Stimulated activated CD4-positive, alpha-beta T cell treated with anti-CD3 and anti-CD28 coated beads, Interleukin-1b, Interleukin-23, amount 100 ng/mL, for 48 hours (primary cell): ENCODE results near the gene TNFAIP2.

Experiments
- DNase-seq: peaks from one replicate; pipeline ENCODE4 v3.0.0-alpha.2; 2020

Gene TNFAIP2

DNA sequence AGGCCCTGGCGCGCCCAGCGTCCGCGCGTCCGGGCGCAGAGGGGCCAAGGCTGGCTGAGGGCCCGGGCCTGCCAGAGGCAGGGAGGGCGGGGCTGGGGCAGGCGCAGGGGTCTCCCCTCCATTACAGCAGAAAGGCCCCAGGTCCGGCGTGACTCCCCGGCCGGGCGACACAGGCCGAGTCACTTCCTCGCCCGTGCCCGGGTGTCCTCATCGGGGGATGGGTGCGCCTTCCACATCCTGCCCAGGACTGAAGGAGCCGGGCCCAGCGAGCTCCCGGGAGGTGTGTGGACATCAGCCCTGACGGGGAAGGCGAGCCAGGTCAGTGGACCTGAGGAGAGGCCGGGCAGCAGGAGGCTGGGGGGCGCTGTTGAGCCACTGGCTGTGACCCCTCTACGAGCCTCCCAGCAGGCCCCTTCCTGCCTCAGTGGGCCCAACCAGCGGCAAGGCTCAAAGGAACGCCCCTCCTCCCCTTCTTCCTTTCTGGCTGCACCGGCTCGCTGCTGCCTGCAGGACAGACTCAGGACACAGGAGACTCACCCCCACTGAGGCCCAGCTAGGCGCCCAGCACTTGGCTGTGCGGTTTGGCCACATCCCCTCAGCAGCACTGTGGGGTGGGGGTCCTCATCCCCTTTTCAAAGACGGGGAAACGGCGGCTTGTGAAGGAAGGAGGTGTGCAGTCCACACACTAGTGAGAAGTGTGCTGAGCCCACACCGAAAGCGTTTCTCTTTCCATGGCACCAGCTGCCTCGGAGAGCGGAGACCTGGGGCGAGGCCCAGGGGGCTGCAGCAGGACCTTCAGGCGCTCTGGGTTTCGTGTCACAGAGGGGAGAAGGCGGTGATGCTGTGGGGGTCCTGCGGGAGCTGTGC lies 606 bp downstream of the TNFAIP2 start:
- DNase-seq: no peak

DNA sequence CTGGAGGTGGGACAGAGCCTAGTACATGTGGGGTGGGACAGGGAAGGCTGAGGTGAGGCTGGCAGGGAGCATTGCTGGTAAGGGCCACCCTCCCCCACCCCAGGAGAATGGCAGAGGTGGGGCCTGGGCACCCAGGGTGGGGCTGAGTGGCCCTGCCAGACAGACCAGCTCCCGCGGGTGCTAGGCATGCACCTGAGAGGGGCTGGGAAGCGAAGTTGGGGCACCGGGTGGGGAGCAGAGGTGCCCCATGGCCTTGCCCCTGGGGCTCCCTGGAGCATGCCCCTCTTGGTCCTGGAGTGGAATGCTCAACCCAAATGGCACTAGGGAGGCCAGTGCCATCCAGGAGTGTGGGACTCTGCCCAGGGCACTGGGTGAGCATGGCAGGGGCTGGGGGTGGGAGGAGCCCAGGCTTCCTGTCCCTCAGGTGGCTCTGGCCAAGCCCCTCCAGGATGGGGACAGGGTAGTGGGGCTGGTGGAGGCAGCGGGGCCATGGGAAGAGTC lies 1.3 kb downstream of the TNFAIP2 start:
- DNase-seq: no peak

DNA sequence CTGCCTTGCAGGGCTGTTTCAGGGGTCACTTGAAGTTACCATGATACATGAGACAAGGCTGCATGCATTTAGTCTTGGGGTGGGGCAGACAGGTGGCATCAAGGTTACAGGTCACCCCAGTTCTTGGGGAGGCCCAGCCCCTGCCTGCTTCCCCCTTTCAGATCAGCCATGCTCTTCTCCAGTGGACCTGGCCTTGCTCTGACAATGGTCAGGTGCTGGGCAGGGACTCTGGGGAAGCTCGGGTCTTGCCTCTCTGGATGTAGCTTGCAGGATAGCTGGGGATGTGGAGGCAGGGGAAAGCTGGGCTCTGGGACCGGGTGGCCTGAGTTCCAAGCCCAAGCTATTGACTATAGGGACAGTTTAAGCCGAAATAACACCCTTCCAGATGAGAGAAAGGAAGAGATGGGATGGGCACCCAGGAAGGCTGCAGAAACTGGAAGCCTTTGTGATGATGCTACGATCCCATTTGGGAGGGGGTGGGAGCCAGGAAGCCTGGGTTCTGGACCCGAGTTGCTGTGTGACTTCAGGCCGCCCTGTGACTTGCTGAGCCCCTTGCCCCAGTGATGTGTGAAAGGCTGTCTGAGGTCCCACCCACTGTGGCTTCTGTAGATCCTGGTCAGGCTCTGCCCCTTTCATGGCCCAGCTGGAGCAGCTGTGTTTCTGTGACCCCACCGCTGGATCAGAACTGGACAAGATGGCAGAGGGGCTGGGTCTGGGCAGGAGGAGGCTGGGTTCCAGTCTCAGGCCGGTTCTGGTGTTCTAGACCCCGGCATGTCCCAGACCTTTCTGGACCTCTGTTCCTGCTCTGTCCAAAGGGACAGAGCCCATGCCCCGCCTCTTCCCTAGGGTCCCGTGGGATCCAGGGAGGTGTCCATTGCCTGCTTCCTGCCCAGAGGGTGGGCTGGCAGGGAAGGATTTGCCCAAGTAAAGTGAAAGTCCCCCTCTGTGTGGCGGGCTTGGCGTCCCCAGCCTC lies 2.1 kb downstream of the TNFAIP2 start:
- DNase-seq: no peak

DNA sequence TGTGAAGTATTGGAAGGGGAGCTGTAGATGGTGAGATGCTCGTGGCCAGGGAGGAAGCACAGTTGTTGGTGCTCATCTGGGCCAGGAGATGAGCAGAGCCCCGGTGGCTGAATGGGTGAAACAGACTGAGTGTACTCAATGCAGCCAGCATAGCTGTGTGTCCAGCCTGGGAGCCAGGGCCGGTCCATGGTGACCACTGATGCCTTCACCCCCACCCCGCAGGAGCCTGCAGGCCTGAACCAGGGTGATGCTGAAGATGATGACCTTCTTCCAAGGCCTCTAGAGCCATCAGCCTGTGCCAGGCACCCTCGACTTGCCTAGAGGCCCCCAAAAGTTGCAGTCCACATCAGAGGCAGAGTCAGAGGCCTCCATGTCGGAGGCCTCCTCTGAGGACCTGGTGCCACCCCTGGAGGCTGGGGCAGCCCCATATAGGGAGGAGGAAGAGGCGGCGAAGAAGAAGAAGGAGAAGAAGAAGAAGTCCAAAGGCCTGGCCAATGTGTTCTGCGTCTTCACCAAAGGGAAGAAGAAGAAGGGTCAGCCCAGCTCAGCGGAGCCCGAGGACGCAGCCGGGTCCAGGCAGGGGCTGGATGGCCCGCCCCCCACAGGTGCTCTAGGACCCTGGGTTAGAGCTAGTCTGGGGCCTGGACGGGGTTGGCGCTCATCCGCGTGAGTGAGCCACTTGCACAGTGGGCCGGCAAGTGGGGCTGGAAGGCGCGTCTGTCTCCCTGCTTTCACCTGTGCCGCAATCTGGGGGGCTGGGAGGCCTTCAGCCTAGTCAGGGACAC lies 3.0 kb downstream of the TNFAIP2 start:
- DNase-seq: no peak

DNA sequence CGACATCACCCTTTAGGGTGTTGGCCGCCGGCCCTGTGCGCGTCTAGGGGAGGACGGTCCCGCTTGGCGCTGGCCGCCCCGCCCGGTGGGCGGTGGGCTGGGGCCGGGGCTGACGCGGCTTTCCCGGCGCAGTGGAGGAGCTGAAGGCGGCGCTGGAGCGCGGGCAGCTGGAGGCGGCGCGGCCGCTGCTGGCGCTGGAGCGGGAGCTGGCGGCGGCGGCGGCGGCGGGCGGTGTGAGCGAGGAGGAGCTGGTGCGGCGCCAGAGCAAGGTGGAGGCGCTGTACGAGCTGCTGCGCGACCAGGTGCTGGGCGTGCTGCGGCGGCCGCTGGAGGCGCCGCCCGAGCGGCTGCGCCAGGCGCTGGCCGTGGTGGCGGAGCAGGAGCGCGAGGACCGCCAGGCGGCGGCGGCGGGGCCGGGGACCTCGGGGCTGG lies 3.6 kb downstream of the TNFAIP2 start:
- no peak for DNase-seq

DNA sequence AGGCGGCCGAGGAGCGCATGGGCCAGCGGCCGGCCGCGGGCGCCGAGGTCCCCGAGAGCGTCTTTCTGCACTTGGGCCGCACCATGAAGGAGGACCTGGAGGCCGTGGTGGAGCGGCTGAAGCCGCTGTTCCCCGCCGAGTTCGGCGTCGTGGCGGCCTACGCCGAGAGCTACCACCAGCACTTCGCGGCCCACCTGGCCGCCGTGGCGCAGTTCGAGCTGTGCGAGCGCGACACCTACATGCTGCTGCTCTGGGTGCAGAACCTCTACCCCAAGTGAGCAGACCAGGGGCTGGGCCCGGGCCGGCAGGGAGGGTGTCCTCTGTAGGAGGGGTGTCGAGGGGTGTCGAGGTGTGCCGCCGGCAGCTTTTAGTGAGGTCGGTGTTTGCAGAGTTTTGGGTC lies 4.1 kb downstream of the TNFAIP2 start:
- no peak for DNase-seq

DNA sequence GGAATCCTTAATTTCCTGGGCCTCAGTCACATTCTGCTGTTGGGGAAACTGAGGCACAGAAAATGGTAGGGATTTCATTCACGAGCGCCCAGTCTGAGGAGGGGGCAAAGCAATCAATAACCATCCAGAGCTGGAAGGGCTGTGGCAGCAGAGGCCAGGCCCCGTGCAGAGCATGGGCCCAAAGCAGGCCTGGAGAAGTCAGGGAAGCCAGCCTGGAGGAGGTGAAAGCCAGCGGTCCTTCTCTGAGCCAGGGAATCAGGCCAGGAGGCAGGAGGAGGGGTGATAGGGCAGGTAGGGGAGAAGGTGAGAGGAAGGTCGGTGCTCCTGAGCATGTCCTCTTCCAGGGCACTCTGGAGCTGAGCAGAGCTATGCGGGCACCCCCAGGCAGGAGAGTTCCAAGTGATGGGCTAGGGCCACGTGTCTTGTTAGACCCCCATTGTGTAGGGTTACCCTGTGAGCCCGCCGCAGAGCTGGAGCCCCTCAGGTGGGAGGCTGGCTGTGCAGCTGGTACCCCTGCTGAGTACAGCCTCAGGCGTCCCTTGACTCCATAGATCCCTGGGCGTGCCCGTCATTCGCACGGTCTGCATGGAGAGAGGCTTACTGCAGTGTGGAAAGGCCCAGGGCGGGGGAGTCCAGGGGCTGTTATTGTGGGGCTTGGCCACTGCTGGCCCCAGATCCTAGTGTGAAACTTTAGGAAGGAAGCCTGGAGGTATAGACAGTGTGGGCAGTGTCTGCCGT lies 4.8 kb downstream of the TNFAIP2 start:
- no peak for DNase-seq

DNA sequence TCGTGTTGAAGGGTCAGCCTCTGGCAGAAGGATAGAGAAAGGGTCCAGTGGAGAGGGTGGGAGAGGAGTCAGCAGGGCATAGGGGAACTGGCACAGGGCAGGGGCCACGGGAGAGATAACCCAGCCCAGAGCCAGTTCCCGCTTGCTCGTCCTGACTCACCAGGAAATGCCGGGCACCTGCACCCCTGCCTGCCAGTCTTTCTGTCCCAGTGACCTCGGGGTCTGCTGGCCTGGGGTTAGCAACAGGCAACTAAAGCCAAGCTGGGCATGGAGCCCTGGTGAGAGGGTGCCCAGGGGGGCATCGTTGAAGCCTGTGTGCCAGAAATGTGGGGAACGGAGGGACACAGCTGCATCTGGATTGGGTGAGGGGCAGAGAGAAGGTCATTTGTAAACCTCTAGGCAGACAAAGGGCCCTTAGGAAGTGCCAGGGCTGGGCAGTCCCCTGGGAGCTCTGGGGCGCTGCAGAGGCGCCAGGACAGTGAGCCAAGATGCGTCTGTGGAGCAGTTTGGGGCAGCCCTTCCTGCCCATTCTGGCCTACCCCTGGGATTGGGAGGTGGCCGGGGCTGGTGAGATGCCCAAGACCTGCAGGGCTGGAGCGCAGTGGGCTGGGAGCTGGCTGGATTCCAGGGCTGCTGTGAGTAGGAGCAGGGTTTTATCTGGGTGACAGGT lies 5.5 kb downstream of the TNFAIP2 start:
- no peak for DNase-seq

DNA sequence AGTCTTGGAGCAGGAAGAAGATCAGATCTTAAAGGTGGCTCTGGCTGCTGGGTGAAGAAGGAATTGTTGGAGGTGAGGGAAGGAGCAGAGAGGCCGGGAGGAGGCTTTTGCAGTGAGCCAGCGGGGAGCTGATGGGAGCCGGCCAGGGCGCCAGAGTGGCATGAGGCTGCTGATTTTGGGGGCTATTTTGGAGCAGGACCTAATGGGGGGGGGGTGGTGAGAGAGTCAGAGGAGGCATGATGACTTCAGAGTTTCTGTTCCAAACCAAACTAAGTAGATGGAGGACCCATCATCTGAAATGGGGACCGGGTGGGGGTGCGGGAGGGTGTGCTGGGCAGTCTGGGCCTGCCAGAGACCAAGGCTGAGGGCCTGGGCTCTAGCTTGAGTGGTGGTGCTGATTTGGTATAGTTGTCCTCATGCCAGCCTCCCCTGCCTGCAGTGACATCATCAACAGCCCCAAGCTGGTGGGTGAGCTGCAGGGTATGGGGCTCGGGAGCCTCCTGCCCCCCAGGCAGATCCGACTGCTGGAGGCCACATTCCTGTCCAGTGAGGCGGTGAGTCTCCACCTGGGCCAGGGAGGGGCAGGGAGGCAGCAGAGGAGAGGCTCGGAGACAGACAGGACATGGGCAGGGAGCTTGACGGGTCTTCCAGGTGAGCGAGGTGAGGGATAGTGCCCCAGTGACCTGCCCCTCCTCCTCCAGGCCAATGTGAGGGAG lies 6.2 kb downstream of the TNFAIP2 start:
- no peak for DNase-seq

DNA sequence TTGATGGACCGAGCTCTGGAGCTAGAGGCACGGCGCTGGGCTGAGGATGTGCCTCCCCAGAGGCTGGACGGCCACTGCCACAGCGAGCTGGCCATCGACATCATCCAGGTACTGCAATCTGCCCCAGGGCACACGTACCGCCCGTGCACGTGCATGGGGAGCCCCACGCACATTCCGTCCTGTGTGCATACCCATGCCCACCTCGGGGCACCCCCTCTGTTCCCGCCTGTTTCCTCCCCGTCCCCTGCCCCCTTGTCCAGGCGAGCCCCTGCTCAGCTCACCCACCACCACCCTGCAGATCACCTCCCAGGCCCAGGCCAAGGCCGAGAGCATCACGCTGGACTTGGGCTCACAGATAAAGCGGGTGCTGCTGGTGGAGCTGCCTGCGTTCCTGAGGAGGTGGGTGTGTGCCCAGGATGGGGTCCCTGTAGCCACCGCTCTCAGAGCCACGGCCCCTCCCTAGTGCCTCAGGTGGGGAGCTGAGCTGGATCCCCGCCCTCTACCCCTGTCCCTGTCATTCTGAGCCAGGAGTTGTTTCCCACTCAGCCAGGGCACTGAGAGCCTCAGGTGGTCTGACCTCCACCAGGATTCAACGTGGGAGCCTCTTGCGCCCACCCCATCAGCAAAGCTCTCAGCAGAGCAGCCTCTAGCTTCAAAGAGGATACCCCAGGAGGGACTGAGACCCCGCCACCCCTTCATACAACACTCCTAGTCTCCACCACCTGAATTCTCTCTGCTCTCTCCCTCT lies 6.9 kb downstream of the TNFAIP2 start:
- no peak for DNase-seq

DNA sequence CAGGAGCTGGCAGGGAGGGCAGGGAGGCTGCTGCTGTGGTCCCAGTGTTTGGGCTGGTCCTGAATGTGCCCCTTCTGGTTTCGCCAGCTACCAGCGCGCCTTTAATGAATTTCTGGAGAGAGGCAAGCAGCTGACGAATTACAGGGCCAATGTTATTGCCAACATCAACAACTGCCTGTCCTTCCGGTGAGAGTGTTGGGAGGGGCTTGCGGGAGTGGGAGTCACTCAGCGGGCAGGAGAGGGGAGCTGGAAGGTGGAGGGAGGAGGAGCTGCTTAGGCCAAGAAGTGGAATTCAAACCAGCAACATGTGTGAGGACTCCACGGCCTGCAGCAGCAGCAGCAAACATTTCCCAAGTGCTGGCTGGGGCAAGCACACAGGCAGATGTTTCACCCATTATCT lies 7.7 kb downstream of the TNFAIP2 start:
- no peak for DNase-seq

DNA sequence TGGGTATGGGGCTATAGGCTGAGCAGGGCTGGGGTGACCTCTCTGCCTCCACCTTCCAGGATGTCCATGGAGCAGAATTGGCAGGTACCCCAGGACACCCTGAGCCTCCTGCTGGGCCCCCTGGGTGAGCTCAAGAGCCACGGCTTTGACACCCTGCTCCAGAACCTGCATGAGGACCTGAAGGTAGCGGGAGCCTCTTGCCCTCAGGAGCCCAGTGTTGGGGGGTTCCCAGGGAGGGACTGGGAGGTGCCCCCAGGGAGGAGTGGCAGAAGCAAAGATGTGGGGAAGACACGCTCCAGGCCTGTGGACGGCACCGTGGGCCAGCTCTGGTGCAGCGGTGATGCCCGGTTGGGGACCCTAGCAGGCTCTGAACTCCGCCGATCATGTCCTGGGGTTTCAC lies 8.3 kb downstream of the TNFAIP2 start:
- no peak for DNase-seq

DNA sequence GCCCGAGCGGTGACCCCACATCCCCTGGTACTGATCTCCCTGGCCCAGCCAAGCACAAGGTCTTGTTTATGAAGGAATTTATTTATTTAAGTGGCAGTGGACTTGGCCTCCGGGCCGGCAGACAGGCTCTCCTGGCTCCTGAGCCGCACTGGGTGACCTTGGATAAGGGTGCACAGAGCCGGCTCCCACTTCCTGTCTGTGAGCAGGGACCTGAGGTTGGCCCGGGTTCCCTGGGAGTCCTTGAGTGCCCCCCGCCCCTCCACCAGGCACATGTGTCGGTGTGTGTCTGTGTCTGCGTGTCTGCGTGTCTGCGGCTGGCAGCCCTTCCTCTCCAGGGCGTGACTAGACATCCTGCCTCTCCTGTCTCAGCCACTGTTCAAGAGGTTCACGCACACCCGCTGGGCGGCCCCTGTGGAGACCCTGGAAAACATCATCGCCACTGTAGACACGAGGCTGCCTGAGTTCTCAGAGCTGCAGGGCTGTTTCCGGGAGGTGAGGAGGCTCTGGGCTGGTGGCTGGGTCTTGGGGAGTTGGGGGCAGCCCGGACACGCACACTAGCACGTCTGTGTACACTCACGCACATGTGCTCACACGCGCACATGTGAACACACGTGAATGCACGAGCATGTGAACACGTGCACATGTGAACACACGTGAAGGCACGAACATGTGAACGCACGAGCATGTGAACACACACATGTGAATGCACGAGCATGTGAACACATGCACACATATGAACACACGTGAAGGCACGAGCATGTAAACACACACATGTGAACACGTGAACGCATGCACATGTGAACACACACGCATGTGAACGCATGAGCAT lies 9.3 kb downstream of the TNFAIP2 start:
- DNase-seq: no peak

DNA sequence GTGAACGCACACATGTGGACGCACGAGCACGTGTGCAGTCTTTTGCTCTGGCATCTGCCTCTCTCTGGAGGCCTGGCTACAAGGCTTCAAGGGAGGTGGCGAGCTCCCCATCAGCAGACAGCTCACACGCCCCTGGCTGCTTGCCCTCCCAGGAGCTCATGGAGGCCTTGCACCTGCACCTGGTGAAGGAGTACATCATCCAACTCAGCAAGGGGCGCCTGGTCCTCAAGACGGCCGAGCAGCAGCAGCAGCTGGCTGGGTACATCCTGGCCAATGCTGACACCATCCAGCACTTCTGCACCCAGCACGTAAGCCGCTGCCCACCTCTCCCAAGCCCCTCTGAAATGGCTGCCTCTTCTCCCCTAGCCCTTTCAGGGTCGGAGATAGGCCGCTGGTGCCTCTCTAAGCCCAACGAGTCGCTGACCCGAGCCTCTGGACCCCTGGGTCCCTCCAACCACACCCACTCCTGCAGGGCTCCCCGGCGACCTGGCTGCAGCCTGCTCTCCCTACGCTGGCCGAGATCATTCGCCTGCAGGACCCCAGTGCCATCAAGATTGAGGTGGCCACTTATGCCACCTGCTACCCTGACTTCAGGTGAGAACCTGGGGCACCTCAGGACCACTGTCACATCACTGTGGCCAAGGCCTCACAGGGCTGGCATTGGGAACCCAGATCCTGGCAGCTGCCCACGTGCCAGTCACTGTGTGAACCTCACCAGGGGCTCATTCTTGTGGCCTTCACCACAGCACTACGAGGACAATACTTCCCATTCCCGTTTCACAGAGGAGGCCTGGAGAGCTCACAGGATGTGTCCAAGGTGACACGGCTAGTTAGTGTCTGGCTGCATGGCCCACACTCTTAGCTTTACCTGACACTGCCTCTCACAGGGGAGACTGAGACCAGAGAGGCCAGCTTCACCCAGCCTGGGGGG lies 10.2 kb downstream of the TNFAIP2 start:
- no peak for DNase-seq

DNA sequence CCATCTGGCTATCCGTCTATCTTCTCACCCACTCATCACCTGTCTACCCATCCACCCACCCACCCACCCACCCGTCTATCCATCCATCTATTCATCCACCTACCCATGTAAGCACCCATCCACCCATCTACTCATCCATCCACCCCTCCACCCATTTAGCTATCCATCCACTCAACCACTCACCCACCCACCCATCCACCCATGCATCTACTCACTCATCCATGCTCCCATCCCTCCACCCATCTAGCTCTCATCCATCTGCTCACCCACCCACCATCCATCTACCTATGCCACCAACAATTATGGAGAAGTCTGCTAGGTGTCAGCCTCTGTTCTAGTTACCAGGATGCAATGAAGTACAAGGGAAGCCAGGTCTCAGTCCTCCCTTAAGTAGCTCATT lies 11.1 kb downstream of the TNFAIP2 start:
- no peak for DNase-seq

DNA sequence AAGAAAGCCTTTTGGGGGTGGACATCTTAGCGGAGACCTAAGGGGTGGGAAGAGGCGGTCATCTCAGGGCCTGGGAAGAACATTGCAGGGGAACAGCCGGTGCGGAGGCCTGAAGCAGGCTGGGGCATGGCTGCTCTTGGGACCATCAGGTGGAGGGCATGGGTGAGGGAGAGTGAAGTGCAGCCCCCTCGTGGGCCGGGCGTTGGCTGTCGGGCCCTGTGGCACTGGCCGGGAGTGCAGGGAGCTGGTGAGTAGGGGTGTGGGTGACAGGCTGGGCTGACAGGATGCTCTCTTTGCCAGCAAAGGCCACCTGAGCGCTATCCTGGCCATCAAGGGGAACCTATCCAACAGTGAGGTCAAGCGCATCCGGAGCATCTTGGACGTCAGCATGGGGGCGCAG lies 11.7 kb downstream of the TNFAIP2 start:
- DNase-seq: no peak

DNA sequence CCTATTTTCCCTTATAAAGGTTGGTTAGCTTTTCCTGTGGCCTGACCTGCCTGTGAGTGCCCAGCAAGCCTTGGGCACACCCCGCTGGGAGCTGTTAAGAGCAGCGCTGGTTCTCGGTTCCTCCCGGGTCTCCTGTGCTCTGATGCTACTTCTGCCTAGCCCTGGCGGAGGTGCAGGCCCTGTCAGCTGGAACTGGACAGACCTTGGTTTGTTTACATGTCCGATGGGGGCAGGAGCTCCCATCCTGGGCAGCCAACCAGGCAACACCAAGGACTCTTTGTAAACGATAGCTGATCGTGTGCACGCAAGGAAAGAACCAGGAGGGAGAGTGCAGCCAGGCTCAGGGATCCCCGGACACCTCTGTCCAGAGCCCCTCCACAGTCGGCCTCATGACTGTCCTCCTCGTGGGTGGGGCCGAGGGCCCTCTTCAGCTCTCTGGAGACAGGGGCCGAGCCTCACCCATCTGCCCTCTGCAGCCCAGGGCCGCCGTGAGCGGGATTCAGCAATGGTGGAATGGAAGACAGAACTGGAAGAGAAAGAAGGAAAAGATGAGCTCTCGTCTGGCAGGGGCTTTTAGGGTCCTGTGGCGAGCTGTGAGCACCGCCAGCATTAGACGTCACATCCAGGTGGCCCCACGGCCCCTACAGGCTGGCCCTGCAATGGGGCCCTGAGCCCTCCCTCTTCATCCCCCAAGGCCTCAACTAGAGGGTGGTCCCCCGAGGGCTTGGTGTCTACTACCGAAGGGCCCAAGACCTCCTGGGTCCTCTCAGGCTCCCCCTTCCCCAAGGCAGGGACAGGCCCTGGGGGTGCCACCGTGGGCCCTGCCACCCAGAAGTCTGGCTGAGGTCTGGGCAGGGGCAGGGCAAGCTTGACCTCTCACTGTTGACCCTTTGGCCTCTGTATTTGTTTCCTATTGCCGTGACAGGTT lies 12.3 kb downstream of the TNFAIP2 start:
- DNase-seq: no peak
